HCT116 (cell line): ENCODE measurements around the gene IL17REL. TPM values are rescaled to one million over a fixed set of nuclear protein-coding genes. Genes with fewer than 3 reads are reported as not detected.

Source experiments
- ATAC-seq: fragments of 200-7000 bp; cut with Tn5 transposase; 2 replicates; pipeline ENCODE4 v1.9.1; 2020; ENCODE audit warnings: mild to moderate bottlenecking, moderate library complexity
- BruUV-seq: library from RNA; stranded (reverse); fragments of 400-500 nt; replicated peaks from 2 replicates; lab custom pipeline; 2021; lab: Mats Ljungman, UMichigan
- CTCF ChIA-PET: fragments of 300-600 bp; sonication (Branson Sonifier 250); formaldehyde crosslinking; loops from one replicate; lab custom pipeline; 2021; ENCODE audit warnings: antibody characterized with exemption; lab: Charles Lee
- POLR2A ChIA-PET: fragments of 300-600, 350-600 bp; sonication (Branson Sonifier 250); formaldehyde crosslinking; loops from one replicate; lab custom pipeline; 2021; ENCODE audit warnings: antibody characterized with exemption; lab: Charles Lee
- RAD21 ChIA-PET, 2 experiments: fragments of 300-600 bp; sonication (Branson Sonifier 250); formaldehyde crosslinking; loops; one replicate each; lab custom pipeline; 2023; ENCODE audit warnings: low total read pairs in 2 of 2; ENCODE audit not compliant: uncharacterized antibody in 2 of 2, unreplicated experiment in 2 of 2, low non-redundant PET in 1 of 2; lab: Charles Lee
- DNase-seq: peaks from one replicate; pipeline ENCODE4 v3.0.0-alpha.2; 2010; ENCODE audit warnings: low read depth, low spot score
- H2AFZ ChIP-seq: fragments of 200-600 bp; shearing (Covaris generic), sonication (generic); 2 replicates; pipeline ENCODE4 v1.6.1; 2017; ENCODE audit warnings: low read depth, mixed run types, mixed read lengths, antibody characterized with exemption, low read length; ENCODE audit not compliant: poor library complexity, severe bottlenecking
- H3K27ac ChIP-seq: 2 replicates; pipeline ENCODE4 v1.5.1; 2012; ENCODE audit warnings: low read depth, low read length
- H3K27me3 ChIP-seq: fragments of 200-600 bp; sonication (generic); 2 replicates; pipeline ENCODE4 v1.6.1; 2016; ENCODE audit warnings: mixed run types, low read length, mixed read lengths; ENCODE audit not compliant: insufficient read depth
- H3K36me3 ChIP-seq, 2 experiments: fragments of 200-500 bp in 1 of 2; fragments of 200-600 bp in 1 of 2; sonication (Bioruptor generic) in 1 of 2; sonication (generic) in 1 of 2; 2 replicates each; pipeline versions ENCODE4 v1.5.1 to v1.6.1; 2014 to 2016; ENCODE audit warnings: low read length in 2 of 2, inconsistent platforms in 1 of 2, mixed read lengths in 1 of 2, mixed run types in 1 of 2; ENCODE audit not compliant: insufficient read depth in 2 of 2, control insufficient read depth in 1 of 2
- H3K4me1 ChIP-seq, 2 experiments: fragments of 200-600 bp in 1 of 2; sonication (generic) in 1 of 2; 2 replicates each; pipeline versions ENCODE4 v1.5.1 to v1.6.1; 2012 to 2017; ENCODE audit warnings: low read length in 2 of 2, inconsistent platforms in 1 of 2, mild to moderate bottlenecking in 1 of 2, mixed read lengths in 1 of 2, mixed run types in 1 of 2, moderate library complexity in 1 of 2; ENCODE audit not compliant: insufficient read depth in 2 of 2, control insufficient read depth in 1 of 2
- H3K4me2 ChIP-seq: fragments of 200-600 bp; sonication (generic); 2 replicates; pipeline ENCODE4 v1.6.1; 2017; ENCODE audit warnings: mixed run types, low read length, mixed read lengths
- H3K4me3 ChIP-seq, 2 experiments: fragments of 200-600 bp in 1 of 2; sonication (generic) in 1 of 2; replicated peaks in 1 of 2; 2 replicates each; pipeline ENCODE4 v1.5.1; 2011 to 2016; ENCODE audit warnings: low read length in 2 of 2, control low read depth in 1 of 2, low read depth in 1 of 2, mild to moderate bottlenecking in 1 of 2, mixed read lengths in 1 of 2, mixed run types in 1 of 2
- H3K79me2 ChIP-seq: fragments of 200-600 bp; sonication (generic); 2 replicates; pipeline ENCODE4 v1.6.1; 2017; ENCODE audit warnings: mild to moderate bottlenecking, mixed run types, low read length, moderate library complexity, mixed read lengths; ENCODE audit not compliant: insufficient read depth
- H3K9ac ChIP-seq: fragments of 200-600 bp; sonication (generic); 2 replicates; pipeline ENCODE4 v1.6.1; 2016; ENCODE audit warnings: low read length, mixed read lengths
- H3K9me2 ChIP-seq: fragments of 200-600 bp; sonication (generic), shearing (Covaris generic); 2 replicates; pipeline ENCODE4 v1.6.1; 2017; ENCODE audit warnings: mixed run types, mild to moderate bottlenecking, moderate library complexity; ENCODE audit not compliant: insufficient read depth
- H3K9me3 ChIP-seq, 2 experiments: fragments of 200-500 bp in 1 of 2; fragments of 200-600 bp in 1 of 2; sonication (Bioruptor generic) in 1 of 2; sonication (generic) in 1 of 2; 2 replicates each; pipeline ENCODE4 v1.6.1; 2014 to 2017; ENCODE audit warnings: low read length in 2 of 2, mixed read lengths in 2 of 2, inconsistent platforms in 1 of 2, low read depth in 1 of 2, mild to moderate bottlenecking in 1 of 2, mixed run types in 1 of 2, moderate library complexity in 1 of 2; ENCODE audit not compliant: control insufficient read depth in 1 of 2, insufficient read depth in 1 of 2
- H4K20me1 ChIP-seq: fragments of 200-600 bp; sonication (generic), shearing (Covaris generic); 2 replicates; pipeline ENCODE4 v1.6.1; 2017; ENCODE audit warnings: mixed run types, mild to moderate bottlenecking, moderate library complexity; ENCODE audit not compliant: insufficient read depth
- CBX3 ChIP-seq: IDR thresholded peaks from 2 replicates; pipeline ENCODE4 v1.6.1; 2012; ENCODE audit warnings: low read depth
- CEBPB ChIP-seq: IDR thresholded peaks from 2 replicates; pipeline ENCODE4 v1.6.1; 2012; ENCODE audit warnings: low read depth
- EGR1 ChIP-seq: IDR thresholded peaks from 2 replicates; pipeline ENCODE4 v1.6.1; 2012; ENCODE audit warnings: low read depth
- ELF1 ChIP-seq: IDR thresholded peaks from 2 replicates; pipeline ENCODE4 v1.6.1; 2012; ENCODE audit warnings: low read depth, borderline replicate concordance
- EZH2phosphoT487 ChIP-seq: fragments of 200-600 bp; IDR thresholded peaks from 2 replicates; pipeline ENCODE4 v1.6.1; 2018; ENCODE audit warnings: antibody characterized with exemption, borderline replicate concordance
- FOSL1 ChIP-seq: IDR thresholded peaks from 2 replicates; pipeline ENCODE4 v1.6.1; 2012; ENCODE audit warnings: low read depth
- JUND ChIP-seq: IDR thresholded peaks from 2 replicates; pipeline ENCODE4 v1.6.1; 2012
- POLR2A ChIP-seq: IDR thresholded peaks from 2 replicates; pipeline ENCODE4 v1.7.0; 2011; ENCODE audit warnings: borderline replicate concordance; ENCODE audit not compliant: insufficient read depth, insufficient read length; ENCODE audit errors: extremely low read depth
- RAD21 ChIP-seq: IDR thresholded peaks from 2 replicates; pipeline ENCODE4 v1.6.1; 2012; ENCODE audit warnings: low read depth, mild to moderate bottlenecking
- SIN3A ChIP-seq: IDR thresholded peaks from 2 replicates; pipeline ENCODE4 v1.6.1; 2012; ENCODE audit warnings: low read depth
- SP1 ChIP-seq: IDR thresholded peaks from 2 replicates; pipeline ENCODE4 v1.6.1; 2012; ENCODE audit warnings: low read depth
- SRF ChIP-seq: IDR thresholded peaks from 2 replicates; pipeline ENCODE4 v1.6.1; 2012; ENCODE audit warnings: low read depth
- YY1 ChIP-seq: IDR thresholded peaks from 2 replicates; pipeline ENCODE4 v1.6.1; 2011; ENCODE audit warnings: low read length, low read depth, moderate library complexity, mild to moderate bottlenecking; ENCODE audit not compliant: insufficient replicate concordance; ENCODE audit errors: extremely low read depth
- ZBTB33 ChIP-seq: IDR thresholded peaks from 2 replicates; pipeline ENCODE4 v1.6.1; 2011; ENCODE audit warnings: mild to moderate bottlenecking, low read length, moderate library complexity; ENCODE audit not compliant: insufficient replicate concordance; ENCODE audit errors: extremely low read depth
- ZFX ChIP-seq: fragments of 450-650 bp; IDR thresholded peaks from 2 replicates; pipeline ENCODE4 v1.6.1; 2017
- ZNF274 ChIP-seq: fragments of 200-500 bp; sonication (Bioruptor generic); IDR thresholded peaks from 2 replicates; pipeline ENCODE4 v1.6.1; 2014; ENCODE audit warnings: mild to moderate bottlenecking, low read depth, low read length, inconsistent platforms
- intact Hi-C: fragments of 100-400 bp; cut with micrococcal nuclease; formaldehyde crosslinking; loops from 2 replicates; pipeline ENCODE4 v1.10.0; 2022
- total RNA-seq: library from RNA; stranded (reverse); gene quantifications from one replicate; pipeline ENCODE4 v1.2.1, GENCODE V29; 2021; ENCODE audit not compliant: unreplicated experiment
- TF ChIP-seq, protein P1 (sequence below): IDR thresholded peaks from 2 replicates; pipeline ENCODE4 v1.6.1; 2012
- TF ChIP-seq, protein P2 (sequence below), 3 experiments: fragments of 200-600 bp in 1 of 3; sonication (generic) in 1 of 3; IDR thresholded peaks in 2 of 3; conservative IDR thresholded peaks in 1 of 3; 2 replicates each; pipeline ENCODE4 v1.5.1; 2012 to 2017; ENCODE audit warnings: low read depth in 2 of 3, low read length in 2 of 3, antibody characterized with exemption in 1 of 3, borderline replicate concordance in 1 of 3, control low read depth in 1 of 3, mild to moderate bottlenecking in 1 of 3, mixed read lengths in 1 of 3, mixed run types in 1 of 3, moderate library complexity in 1 of 3; ENCODE audit not compliant: insufficient read depth in 1 of 3

The IL17REL gene
- total RNA-seq, 1 experiment from 2014 or later, result not detected

GRCh38 chr22:50061824-50062355 is 49.3 kb upstream of the IL17REL start:
- Histone ChIP-seq H3K4me3 (no peak overlapping the region), H3K27me3 (no peaks in the 10 kb centered on the region), H3K4me2 (no peak overlapping the region), H3K9ac (no peak overlapping the region), H3K27ac (no peak overlapping the region), H3K9me3 (no peaks in the 10 kb centered on the region), H3K9me2 (no peaks in the 10 kb centered on the region), H3K36me3 (no peaks in the 10 kb centered on the region), H3K4me1 (no peaks in the 10 kb centered on the region), H2AFZ (no peak overlapping the region), H4K20me1 (no peaks in the 10 kb centered on the region), H3K79me2 (no peaks in the 10 kb centered on the region)
- RAD21 ChIA-PET, result no interaction called here
- BruUV-seq, result no TSS peak
- POLR2A ChIA-PET, result no interaction called here
- intact Hi-C loops, result no loop called here
- CTCF ChIA-PET, result no interaction called here
- no peak for TF ChIP-seq ZNF274
- no peak for TF ChIP-seq YY1
- TF ChIP-seq RAD21, result no peak
- no peak for TF ChIP-seq ZFX
- DNase-seq (no peak), ATAC-seq (no peak)

GRCh38 chr22:50061141-50061823 is 48.7 kb upstream of the IL17REL start:
- ChIA-PET POLR2A (no interaction called here), RAD21 (no interaction called here), CTCF (no interaction called here)
- Histone ChIP-seq H3K9me2 (no peaks in the 10 kb centered on the region), H3K4me3 (no peak overlapping the region), H2AFZ (no peak overlapping the region), H3K36me3 (no peaks in the 10 kb centered on the region), H3K27me3 (no peaks in the 10 kb centered on the region), H4K20me1 (no peaks in the 10 kb centered on the region), H3K9me3 (no peaks in the 10 kb centered on the region), H3K4me1 (no peaks in the 10 kb centered on the region), H3K9ac (no peak overlapping the region), H3K4me2 (no peak overlapping the region), H3K79me2 (no peaks in the 10 kb centered on the region), H3K27ac (no peak overlapping the region)
- intact Hi-C loops, result no loop called here
- DNase-seq (no peak), ATAC-seq (no peak)
- no TSS peak for BruUV-seq
- TF ChIP-seq EGR1, result no peak
- no peak for TF ChIP-seq ZFX
- no peak for TF ChIP-seq POLR2A
- TF ChIP-seq EZH2phosphoT487, result no peak
- TF ChIP-seq CEBPB, result no peak
- TF ChIP-seq, protein P1, sequence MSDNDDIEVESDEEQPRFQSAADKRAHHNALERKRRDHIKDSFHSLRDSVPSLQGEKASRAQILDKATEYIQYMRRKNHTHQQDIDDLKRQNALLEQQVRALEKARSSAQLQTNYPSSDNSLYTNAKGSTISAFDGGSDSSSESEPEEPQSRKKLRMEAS, result no peak
- no peak for TF ChIP-seq RAD21
- TF ChIP-seq SP1, result no peak
- TF ChIP-seq SRF, result no peak
- no peak for TF ChIP-seq ELF1
- TF ChIP-seq ZBTB33, result no peak
- TF ChIP-seq, protein P2, sequence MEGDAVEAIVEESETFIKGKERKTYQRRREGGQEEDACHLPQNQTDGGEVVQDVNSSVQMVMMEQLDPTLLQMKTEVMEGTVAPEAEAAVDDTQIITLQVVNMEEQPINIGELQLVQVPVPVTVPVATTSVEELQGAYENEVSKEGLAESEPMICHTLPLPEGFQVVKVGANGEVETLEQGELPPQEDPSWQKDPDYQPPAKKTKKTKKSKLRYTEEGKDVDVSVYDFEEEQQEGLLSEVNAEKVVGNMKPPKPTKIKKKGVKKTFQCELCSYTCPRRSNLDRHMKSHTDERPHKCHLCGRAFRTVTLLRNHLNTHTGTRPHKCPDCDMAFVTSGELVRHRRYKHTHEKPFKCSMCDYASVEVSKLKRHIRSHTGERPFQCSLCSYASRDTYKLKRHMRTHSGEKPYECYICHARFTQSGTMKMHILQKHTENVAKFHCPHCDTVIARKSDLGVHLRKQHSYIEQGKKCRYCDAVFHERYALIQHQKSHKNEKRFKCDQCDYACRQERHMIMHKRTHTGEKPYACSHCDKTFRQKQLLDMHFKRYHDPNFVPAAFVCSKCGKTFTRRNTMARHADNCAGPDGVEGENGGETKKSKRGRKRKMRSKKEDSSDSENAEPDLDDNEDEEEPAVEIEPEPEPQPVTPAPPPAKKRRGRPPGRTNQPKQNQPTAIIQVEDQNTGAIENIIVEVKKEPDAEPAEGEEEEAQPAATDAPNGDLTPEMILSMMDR (IDR thresholded peaks at IDR 0.05 in 2 of 3, conservative IDR thresholded peaks at IDR 0.05 in 1 of 3; ENCODE audit: borderline replicate concordance in 1 of 3, insufficient read depth in 1 of 3, low read depth in 2 of 3, low read length in 2 of 3), result no peak
- TF ChIP-seq YY1, result no peak
- no peak for TF ChIP-seq SIN3A
- TF ChIP-seq JUND, result no peak
- TF ChIP-seq CBX3, result no peak
- TF ChIP-seq FOSL1, result no peak
